Sigmoid colon (tissue), 7 donors: ENCODE measurements around the gene MYH14. TPM values are rescaled to one million over a fixed set of nuclear protein-coding genes. Genes with fewer than 3 reads are reported as not detected.
"Not testable (repeated sequence)": the region's sequence is repeated elsewhere in the genome, so short reads cannot be mapped to it uniquely, and the experiment has no call there.

Experiments
- DNase-seq: peaks from one replicate; pipeline ENCODE4 v3.0.0-alpha.2; 2019
- H3K27ac ChIP-seq, 4 donors: fragments of 200-600 bp; sonication (generic); one replicate each; pipeline ENCODE4 v1.5.1; 2016 to 2019; ENCODE audit warnings: mild to moderate bottlenecking in 1 of 4
- H3K27me3 ChIP-seq, 3 donors: fragments of 200-600 bp; sonication (generic); one replicate each; pipeline ENCODE4 v1.5.1; 2019; ENCODE audit warnings: mild to moderate bottlenecking in 1 of 3
- H3K36me3 ChIP-seq, 4 donors: fragments of 200-600 bp; sonication (generic); one replicate each; pipeline ENCODE4 v1.5.1; 2016 to 2019
- H3K4me1 ChIP-seq, 4 donors: fragments of 200-600 bp; sonication (generic); one replicate each; pipeline ENCODE4 v1.5.1; 2017 to 2019
- H3K4me3 ChIP-seq, 4 donors: fragments of 200-600 bp; sonication (generic); one replicate each; pipeline ENCODE4 v1.5.1; 2017 to 2019; ENCODE audit warnings: mild to moderate bottlenecking in 2 of 4, moderate library complexity in 1 of 4
- H3K9me3 ChIP-seq, 4 donors: fragments of 200-600 bp in 3 of 4; sonication (generic) in 3 of 4; one replicate each; pipeline versions ENCODE4 v1.5.1 to v1.6.1; 2013 to 2019
- EP300 ChIP-seq, 4 donors: sonication (generic); formaldehyde crosslinking; IDR thresholded peaks; one replicate each; pipeline ENCODE4 v1.6.1; 2017; ENCODE audit warnings: antibody characterized with exemption in 4 of 4
- POLR2A ChIP-seq, 2 donors: fragments of 450-650 bp; IDR thresholded peaks; one replicate each; pipeline ENCODE4 v1.6.1; 2016; ENCODE audit warnings: antibody characterized with exemption in 2 of 2, mild to moderate bottlenecking in 2 of 2, moderate library complexity in 2 of 2
- POLR2AphosphoS5 ChIP-seq, 4 donors: sonication (generic); formaldehyde crosslinking; IDR thresholded peaks; one replicate each; pipeline ENCODE4 v1.6.1; 2017; ENCODE audit warnings: antibody characterized with exemption in 4 of 4
- WGBS, 2 donors: extraction: QIAGEN DNeasy Blood & Tissue Kit; methylation state at CpG; one replicate each; pipeline ENCODE4 v1.1.7; 2013; 5-methylcytosine and 5-hydroxymethylcytosine counted together
- intact Hi-C: fragments of 100-400 bp; cut with DNase I; formaldehyde crosslinking; loops from one replicate; pipeline ENCODE4 v1.15.1; 2023
- polyA plus RNA-seq, 3 donors: library from polyadenylated mRNA; stranded (reverse); fragments of 200-250 nt; gene quantifications; one replicate each; pipeline ENCODE4 v1.2.3, GENCODE V29; 2013
- total RNA-seq, 4 donors: library from RNA; depleted of rRNA; stranded (reverse); fragments of >200 nt; gene quantifications; one replicate each; pipeline ENCODE4 v1.1.0, GENCODE V29; 2016
- TF ChIP-seq, protein P1 (sequence below), 4 experiments: fragments of 450-650 bp in 3 of 4; fragments of 200-600 bp in 1 of 4; IDR thresholded peaks; one replicate each; pipeline ENCODE4 v1.5.1; 2016 to 2019; ENCODE audit warnings: antibody characterized with exemption in 4 of 4, mild to moderate bottlenecking in 3 of 4, moderate library complexity in 2 of 4
- donor health status: healthy with polysubstance abuse.
- donor health status: Bipolar disorder and iron deficiency.
- donor health status: healthy.

The MYH14 gene
- total and polyA plus RNA-seq, 7 donors, result 0.16 to 479 (median 3.9) TPM

DNA sequence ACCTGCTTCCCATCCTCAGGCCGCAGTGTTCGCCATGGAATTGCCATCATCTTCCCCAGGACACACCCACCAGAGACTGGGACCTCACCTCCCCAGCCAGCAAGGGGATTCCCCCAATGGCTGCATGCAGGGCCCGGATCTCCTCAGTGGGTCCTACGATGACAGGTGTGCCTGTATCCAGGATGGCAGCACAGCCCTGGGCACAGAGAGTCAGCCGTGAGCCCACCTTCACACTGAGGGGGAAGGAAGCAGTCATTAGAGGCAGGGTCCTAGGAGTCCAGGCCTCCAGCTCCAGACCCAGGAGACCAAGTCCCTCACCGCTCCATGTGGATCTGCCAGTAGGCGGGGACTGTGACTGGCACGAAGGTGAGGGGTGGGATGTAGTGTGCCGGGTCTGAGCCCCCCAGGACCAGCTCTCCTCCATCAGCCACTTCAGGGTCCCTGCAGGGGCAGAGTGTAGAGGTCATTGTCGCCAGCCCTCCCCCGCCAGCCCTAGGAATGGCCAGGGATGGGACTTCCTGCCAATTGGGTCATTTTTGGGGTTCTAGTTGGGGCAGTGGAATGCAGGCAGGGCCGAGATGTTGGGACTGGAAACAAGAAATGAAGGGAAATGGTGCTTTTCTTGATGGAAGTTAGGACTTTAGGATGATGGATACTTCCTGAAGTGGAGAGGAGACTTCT, 131.5 kb downstream of the MYH14 start:
- intact Hi-C loops, result no loop called here

DNA sequence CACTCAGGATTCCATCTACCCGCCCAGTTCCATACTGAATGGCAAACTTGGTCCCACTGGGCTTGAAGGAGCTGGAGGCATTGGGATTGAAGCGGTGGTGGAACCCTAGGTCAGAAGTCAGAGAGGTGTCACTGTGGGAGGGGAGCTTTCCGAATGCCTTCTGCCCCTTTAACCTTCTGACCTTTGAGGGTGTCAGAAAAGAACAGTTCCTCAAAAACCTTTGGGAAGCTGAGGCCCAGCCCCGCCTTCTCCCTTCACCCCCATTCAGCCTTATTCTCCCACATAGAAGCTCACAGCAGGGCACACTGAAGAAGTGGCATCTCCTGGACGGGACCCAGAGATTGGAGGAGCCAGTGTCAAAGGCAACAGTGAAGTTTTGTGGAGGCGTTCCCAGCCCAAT, 133.6 kb downstream of the MYH14 start:
- H3K9me3 ChIP-seq, DNase-seq, intact Hi-C loops, H3K36me3 ChIP-seq, H3K27ac ChIP-seq, H3K4me3 ChIP-seq: not testable (repeated sequence)
- H3K4me1 ChIP-seq, result peaks cover 0 to 15% (median 14%) of the 10 kb centered on the region in 4 donors
- H3K27me3 ChIP-seq, result peaks cover 14 to 32% (median 31%) of the 10 kb centered on the region in 3 donors
- WGBS, 2 donors, result 89 to 92% methylated on average over 6 of the region's 6 CpGs

More for the DNA sequence above, 131.5 kb downstream of the MYH14 start:
- no peaks in the 10 kb centered on the region for H3K9me3 ChIP-seq
- H3K36me3 ChIP-seq, result no peaks in the 10 kb centered on the region
- WGBS, 2 donors, result 92 to 94% methylated on average over 12 of the region's 12 CpGs
- peaks cover 26 to 53% (median 48%) of the 10 kb centered on the region in 3 donors for H3K27me3 ChIP-seq
- no peak for TF ChIP-seq EP300 (IDR thresholded peaks at IDR 0.05)
- no peak for TF ChIP-seq POLR2A (IDR thresholded peaks at IDR 0.05)
- TF ChIP-seq, protein P1, sequence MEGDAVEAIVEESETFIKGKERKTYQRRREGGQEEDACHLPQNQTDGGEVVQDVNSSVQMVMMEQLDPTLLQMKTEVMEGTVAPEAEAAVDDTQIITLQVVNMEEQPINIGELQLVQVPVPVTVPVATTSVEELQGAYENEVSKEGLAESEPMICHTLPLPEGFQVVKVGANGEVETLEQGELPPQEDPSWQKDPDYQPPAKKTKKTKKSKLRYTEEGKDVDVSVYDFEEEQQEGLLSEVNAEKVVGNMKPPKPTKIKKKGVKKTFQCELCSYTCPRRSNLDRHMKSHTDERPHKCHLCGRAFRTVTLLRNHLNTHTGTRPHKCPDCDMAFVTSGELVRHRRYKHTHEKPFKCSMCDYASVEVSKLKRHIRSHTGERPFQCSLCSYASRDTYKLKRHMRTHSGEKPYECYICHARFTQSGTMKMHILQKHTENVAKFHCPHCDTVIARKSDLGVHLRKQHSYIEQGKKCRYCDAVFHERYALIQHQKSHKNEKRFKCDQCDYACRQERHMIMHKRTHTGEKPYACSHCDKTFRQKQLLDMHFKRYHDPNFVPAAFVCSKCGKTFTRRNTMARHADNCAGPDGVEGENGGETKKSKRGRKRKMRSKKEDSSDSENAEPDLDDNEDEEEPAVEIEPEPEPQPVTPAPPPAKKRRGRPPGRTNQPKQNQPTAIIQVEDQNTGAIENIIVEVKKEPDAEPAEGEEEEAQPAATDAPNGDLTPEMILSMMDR (IDR thresholded peaks at IDR 0.05), result no peak
- no peak for TF ChIP-seq POLR2AphosphoS5 (IDR thresholded peaks at IDR 0.05)
- H3K4me1 ChIP-seq, result peaks cover 0 to 28% (median 24%) of the 10 kb centered on the region in 4 donors
- H3K4me3 ChIP-seq, result no peak overlapping the region
- DNase-seq, result no peak
- H3K27ac ChIP-seq, result no peak overlapping the region

DNA sequence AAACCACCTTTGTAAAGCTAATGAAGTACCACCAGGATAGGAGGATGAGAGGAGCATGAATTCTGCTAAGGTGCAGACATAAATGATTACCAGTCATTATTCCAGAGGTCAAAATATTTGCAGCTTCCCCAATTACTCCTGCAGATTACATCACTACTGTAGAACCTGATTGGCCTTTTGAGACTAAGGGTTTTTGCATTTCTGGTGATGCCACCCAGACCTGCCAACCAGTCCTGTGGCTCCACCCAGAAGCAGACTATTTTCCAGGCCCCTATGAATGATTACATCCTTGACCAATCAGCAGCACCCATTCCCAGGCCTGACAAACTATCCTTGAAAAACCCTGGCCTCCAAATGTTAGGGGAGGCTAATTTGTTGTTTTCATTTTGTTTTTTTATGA, 136.9 kb downstream of the MYH14 start:
- Histone ChIP-seq H3K27me3 (no peaks in the 10 kb centered on the region), H3K36me3 (no peaks in the 10 kb centered on the region), H3K4me1 (no peaks in the 10 kb centered on the region), H3K9me3 (peaks cover 0 to 3% (median under 1%) of the 10 kb centered on the region in 4 donors), H3K4me3 (no peak overlapping the region), H3K27ac (no peak overlapping the region)
- TF ChIP-seq EP300 (IDR thresholded peaks at IDR 0.05), result no peak
- TF ChIP-seq, protein P1 (IDR thresholded peaks at IDR 0.05), result no peak
- no peak for TF ChIP-seq POLR2A (IDR thresholded peaks at IDR 0.05)
- TF ChIP-seq POLR2AphosphoS5 (IDR thresholded peaks at IDR 0.05), result no peak
- intact Hi-C loops, result no loop called here
- DNase-seq, result no peak

DNA sequence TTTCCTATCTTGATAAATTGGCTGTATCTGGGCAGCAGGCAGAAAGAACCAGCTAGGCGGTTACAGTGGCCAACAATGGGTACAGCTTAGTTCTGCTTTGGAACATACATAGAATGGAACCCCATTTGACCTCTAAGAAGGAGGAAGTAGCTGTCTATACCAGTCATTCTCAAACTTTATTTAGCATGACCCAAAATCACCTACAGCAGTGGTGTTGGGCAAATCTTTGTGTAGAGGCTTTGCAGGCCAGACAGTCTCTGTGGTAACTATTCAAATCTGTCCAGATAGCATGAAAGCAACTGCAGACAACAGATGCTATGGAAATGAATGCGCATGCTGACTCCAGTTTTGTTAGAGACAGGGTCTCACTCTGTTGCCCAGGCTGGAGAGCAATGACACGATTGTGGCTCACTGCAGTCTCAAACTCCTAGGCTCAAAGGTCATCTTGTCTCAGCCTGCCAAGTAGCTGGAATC, 137.7 kb downstream of the MYH14 start:
- no peaks in the 10 kb centered on the region for H3K36me3 ChIP-seq
- WGBS, 2 donors, result 72 to 88% methylated on average over 3 of the region's 3 CpGs
- H3K27me3 ChIP-seq, result no peaks in the 10 kb centered on the region
- TF ChIP-seq EP300 (IDR thresholded peaks at IDR 0.05) (no peak), POLR2A (IDR thresholded peaks at IDR 0.05) (no peak), POLR2AphosphoS5 (IDR thresholded peaks at IDR 0.05) (no peak)
- TF ChIP-seq, protein P1 (IDR thresholded peaks at IDR 0.05), result no peak
- H3K9me3 ChIP-seq, result peaks cover 0 to 5% (median 2%) of the 10 kb centered on the region in 4 donors
- no peak overlapping the region for H3K4me3 ChIP-seq
- intact Hi-C loops, result no loop called here
- DNase-seq, result no peak
- H3K4me1 ChIP-seq, result no peaks in the 10 kb centered on the region
- H3K27ac ChIP-seq, result no peak overlapping the region

DNA sequence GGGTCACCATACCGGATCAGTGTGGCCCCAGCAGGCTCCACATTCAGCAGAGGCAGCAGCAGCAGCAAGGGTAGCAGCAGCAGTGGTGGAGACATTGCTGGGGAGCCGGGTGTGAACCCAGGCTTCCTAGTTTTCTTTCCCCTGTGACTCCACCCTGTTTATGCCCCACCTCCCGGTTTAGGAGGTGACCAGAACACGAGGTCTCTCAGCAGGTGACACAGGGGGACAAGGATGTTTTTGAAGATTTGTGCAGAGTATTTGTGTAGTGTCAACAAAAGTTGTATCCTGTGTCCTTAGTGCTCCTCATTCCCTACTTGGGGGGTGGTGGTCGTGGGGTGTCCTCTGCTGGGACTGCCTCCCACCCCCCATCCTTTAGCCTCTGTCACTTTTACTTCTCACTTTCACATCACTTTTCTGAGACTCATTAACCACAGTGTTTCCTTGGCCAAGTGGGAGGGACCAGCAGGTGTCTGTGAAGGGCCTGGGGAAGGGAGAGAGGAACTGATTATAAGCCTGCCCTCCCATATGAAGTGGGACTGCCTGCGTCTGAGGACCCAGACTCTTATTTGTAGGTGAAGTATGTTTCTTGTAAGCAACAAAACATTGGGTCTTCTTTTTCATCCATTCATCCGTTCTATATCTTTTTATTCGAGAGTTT, 141.4 kb downstream of the MYH14 start:
- TF ChIP-seq EP300 (IDR thresholded peaks at IDR 0.05) (no peak), POLR2A (IDR thresholded peaks at IDR 0.05) (no peak), POLR2AphosphoS5 (IDR thresholded peaks at IDR 0.05) (no peak)
- TF ChIP-seq, protein P1 (IDR thresholded peaks at IDR 0.05), result no peak
- H3K27ac ChIP-seq, result no peak overlapping the region
- H3K36me3 ChIP-seq, result no peaks in the 10 kb centered on the region
- no peaks in the 10 kb centered on the region for H3K4me1 ChIP-seq
- intact Hi-C loops, result no loop called here
- H3K9me3 ChIP-seq, result peaks cover 0 to 5% (median 2%) of the 10 kb centered on the region in 4 donors
- DNase-seq, result no peak
- no peak overlapping the region for H3K4me3 ChIP-seq
- whole genome bisulfite sequencing, 2 donors, result 59 to 60% methylated on average over 8 of the region's 8 CpGs
- H3K27me3 ChIP-seq, result no peaks in the 10 kb centered on the region

DNA sequence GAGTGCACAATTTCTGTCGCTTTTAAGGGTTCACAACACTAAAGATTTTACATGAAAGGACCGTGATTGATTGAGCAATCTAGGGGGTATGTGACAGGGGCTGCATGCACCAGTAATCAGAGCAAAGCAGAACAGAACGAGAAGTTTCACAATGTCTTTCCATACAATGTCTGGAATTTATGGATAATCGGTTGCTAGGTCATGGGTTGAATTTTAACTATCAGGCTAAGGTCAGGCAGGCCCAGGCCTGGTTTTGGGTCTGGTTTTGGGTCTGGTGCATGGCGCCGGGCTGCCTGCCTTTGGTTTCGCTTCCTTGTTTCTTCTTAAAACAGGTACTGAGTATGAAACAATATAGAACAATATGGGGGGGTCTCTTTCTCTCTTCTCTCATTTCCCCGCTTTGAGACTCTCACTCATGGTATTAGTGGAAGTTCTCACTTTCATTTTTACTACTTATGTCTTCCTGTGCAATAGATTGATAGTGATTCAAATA, 143.7 kb downstream of the MYH14 start:
- 52 to 81% methylated on average over 8 of the region's 8 CpGs for WGBS, 2 donors
- intact Hi-C loops, result not testable (repeated sequence)

More for the DNA sequence above, 143.7 kb downstream of the MYH14 start:
- H3K9me3 ChIP-seq, H3K27ac ChIP-seq, H3K4me1 ChIP-seq, H3K4me3 ChIP-seq, DNase-seq, H3K27me3 ChIP-seq, H3K36me3 ChIP-seq: not testable (repeated sequence)
